MM.1S (cell line): ENCODE data around the gene CYP2J2.

Source experiments
- CTCF ChIP-seq: fragments of 300-600 bp; sonication (generic); IDR thresholded peaks from 2 replicates; pipeline ENCODE4 v1.5.1; 2016; ENCODE audit warnings: antibody characterized with exemption, low read length, mixed read lengths
- EZH2 ChIP-seq: fragments of 300-600 bp; sonication (generic); optimal IDR thresholded peaks from 2 replicates; pipeline ENCODE3; 2017; ENCODE audit warnings: low read depth, mild to moderate bottlenecking, antibody characterized with exemption, low read length, mixed read lengths
- EZH2phosphoT487 ChIP-seq: fragments of 300-600 bp; sonication (generic); IDR thresholded peaks from 2 replicates; pipeline ENCODE4 v1.6.1; 2018; ENCODE audit warnings: antibody characterized with exemption, low read length

GRCh38 chr1:59926381-59927123, at the start of gene CYP2J2:
- TF ChIP-seq CTCF (no peak), EZH2 (no peak), EZH2phosphoT487 (no peak)
